Neural progenitor cell (in vitro differentiated cells): ENCODE measurements around the gene HES3.

Experiments used
- CTCF ChIP-seq: fragments of 200-600 bp; sonication (generic); IDR thresholded peaks from 2 replicates; pipeline ENCODE4 v1.5.1; 2017; ENCODE audit warnings: antibody characterized with exemption, mild to moderate bottlenecking
- EZH2 ChIP-seq: fragments of 200-600 bp; sonication (generic); IDR thresholded peaks from 2 replicates; pipeline ENCODE4 v1.6.1; 2017; ENCODE audit warnings: antibody characterized with exemption, mild to moderate bottlenecking, moderate library complexity
- EZH2phosphoT487 ChIP-seq: fragments of 200-600 bp; sonication (generic); IDR thresholded peaks from 2 replicates; pipeline ENCODE4 v1.6.1; 2017; ENCODE audit warnings: antibody characterized with exemption

- no peak for TF ChIP-seq CTCF
- no peak for TF ChIP-seq EZH2
- no peak for TF ChIP-seq EZH2phosphoT487
These were observed 3.7 kb downstream of the HES3 start for GRCh38 chr1:6247651-6248050.
